K562 (cell line): ENCODE results near the gene TMPRSS11B.

Source experiments
- FOXA3 ChIP-seq, 2 experiments: fragments of 450-650 bp in 1 of 2; sonication (generic) in 1 of 2; formaldehyde crosslinking; IDR thresholded peaks in 1 of 2; conservative IDR thresholded peaks in 1 of 2; 2 replicates each; pipeline versions ENCODE4 v1.4.0 to v1.8.0; 2020 to 2022; ENCODE audit warnings: mild to moderate bottlenecking in 2 of 2, missing genetic modification reagents in 1 of 2
- KLF16 ChIP-seq: IDR thresholded peaks from 2 replicates; pipeline ENCODE4 v1.6.1; 2016; ENCODE audit warnings: antibody characterized with exemption
- NONO ChIP-seq, 2 experiments: fragments of 200-400 bp in 1 of 2; fragments of 450-650 bp in 1 of 2; formaldehyde crosslinking in 1 of 2; IDR thresholded peaks; 2 replicates each; pipeline ENCODE4 v1.6.1; 2017; ENCODE audit warnings: low read depth in 2 of 2, mild to moderate bottlenecking in 2 of 2, moderate library complexity in 2 of 2, low read length in 1 of 2
- ZNF184 ChIP-seq: sonication (generic); formaldehyde crosslinking; IDR thresholded peaks from 2 replicates; pipeline ENCODE4 v1.5.0; 2020; ENCODE audit warnings: missing genetic modification reagents
- ZNF217 ChIP-seq: sonication (generic); formaldehyde crosslinking; IDR thresholded peaks from 2 replicates; pipeline ENCODE4 v1.8.0; 2022; ENCODE audit warnings: mild to moderate bottlenecking, missing genetic modification reagents
- TF ChIP-seq, protein P1 (sequence below): fragments of 250-450 bp; sonication (Bioruptor Pico); IDR thresholded peaks from 2 replicates; pipeline ENCODE4 v1.8.0; 2022; ENCODE audit warnings: moderate library complexity, mild to moderate bottlenecking, inconsistent platforms
- TF ChIP-seq, protein P2 (sequence below): fragments of 450-650 bp; IDR thresholded peaks from one replicate; pipeline ENCODE4 v1.6.1; 2018; ENCODE audit warnings: mild to moderate bottlenecking, moderate library complexity; ENCODE audit not compliant: partially characterized antibody
- TF ChIP-seq, protein P3 (sequence below): sonication (generic); formaldehyde crosslinking; IDR thresholded peaks from 2 replicates; pipeline ENCODE4 v1.9.0; 2022; ENCODE audit warnings: mild to moderate bottlenecking, missing genetic modification reagents
- TF ChIP-seq, protein P4 (sequence below): IDR thresholded peaks from 2 replicates; pipeline ENCODE4 v1.6.1; 2016; ENCODE audit warnings: missing genetic modification characterization, missing compliant biosample characterization

DNA sequence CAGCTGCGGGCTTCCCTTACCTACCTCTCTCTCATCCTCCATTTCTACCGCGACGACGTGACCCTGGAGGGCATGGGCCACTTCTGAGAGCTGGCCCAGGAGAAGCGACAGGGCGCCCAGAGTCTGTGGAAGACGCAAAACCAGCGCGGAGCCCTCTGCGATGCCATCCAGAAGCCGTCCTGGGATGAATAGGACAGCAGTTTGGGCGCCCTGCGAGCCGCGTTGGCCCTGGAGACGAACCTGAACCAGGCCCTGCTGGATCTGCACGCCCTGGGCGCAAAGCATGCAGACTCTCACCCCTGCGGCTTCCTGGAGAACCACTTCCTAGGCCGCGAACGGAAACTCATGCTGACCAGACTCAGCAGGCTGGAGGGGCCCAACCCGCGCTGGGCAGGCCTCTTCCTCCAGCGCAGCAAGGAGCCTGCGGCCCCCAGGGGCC, 63.1 kb downstream of the TMPRSS11B start:
- TF ChIP-seq FOXA3 (CRISPR knock-in tag; conservative IDR thresholded peaks at IDR 0.05 in 1 of 2, IDR thresholded peaks at IDR 0.05 in 1 of 2) (no peak), ZNF217 (CRISPR knock-in tag) (no peak), NONO (IDR thresholded peaks at IDR 0.05; ENCODE audit: low read depth in 2 of 2, low read length in 1 of 2) (no peak), KLF16 (no peak), ZNF184 (CRISPR knock-in tag) (no peak)
- TF ChIP-seq, protein P1, sequence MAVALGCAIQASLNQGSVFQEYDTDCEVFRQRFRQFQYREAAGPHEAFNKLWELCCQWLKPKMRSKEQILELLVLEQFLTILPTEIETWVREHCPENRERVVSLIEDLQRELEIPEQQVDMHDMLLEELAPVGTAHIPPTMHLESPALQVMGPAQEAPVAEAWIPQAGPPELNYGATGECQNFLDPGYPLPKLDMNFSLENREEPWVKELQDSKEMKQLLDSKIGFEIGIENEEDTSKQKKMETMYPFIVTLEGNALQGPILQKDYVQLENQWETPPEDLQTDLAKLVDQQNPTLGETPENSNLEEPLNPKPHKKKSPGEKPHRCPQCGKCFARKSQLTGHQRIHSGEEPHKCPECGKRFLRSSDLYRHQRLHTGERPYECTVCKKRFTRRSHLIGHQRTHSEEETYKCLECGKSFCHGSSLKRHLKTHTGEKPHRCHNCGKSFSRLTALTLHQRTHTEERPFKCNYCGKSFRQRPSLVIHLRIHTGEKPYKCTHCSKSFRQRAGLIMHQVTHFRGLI (CRISPR knock-in tag): no peak
- TF ChIP-seq, protein P2, sequence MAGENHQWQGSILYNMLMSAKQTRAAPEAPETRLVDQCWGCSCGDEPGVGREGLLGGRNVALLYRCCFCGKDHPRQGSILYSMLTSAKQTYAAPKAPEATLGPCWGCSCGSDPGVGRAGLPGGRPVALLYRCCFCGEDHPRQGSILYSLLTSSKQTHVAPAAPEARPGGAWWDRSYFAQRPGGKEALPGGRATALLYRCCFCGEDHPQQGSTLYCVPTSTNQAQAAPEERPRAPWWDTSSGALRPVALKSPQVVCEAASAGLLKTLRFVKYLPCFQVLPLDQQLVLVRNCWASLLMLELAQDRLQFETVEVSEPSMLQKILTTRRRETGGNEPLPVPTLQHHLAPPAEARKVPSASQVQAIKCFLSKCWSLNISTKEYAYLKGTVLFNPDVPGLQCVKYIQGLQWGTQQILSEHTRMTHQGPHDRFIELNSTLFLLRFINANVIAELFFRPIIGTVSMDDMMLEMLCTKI: no peak
- TF ChIP-seq, protein P3, sequence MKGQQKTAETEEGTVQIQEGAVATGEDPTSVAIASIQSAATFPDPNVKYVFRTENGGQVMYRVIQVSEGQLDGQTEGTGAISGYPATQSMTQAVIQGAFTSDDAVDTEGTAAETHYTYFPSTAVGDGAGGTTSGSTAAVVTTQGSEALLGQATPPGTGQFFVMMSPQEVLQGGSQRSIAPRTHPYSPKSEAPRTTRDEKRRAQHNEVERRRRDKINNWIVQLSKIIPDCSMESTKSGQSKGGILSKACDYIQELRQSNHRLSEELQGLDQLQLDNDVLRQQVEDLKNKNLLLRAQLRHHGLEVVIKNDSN: no peak
- TF ChIP-seq, protein P4, sequence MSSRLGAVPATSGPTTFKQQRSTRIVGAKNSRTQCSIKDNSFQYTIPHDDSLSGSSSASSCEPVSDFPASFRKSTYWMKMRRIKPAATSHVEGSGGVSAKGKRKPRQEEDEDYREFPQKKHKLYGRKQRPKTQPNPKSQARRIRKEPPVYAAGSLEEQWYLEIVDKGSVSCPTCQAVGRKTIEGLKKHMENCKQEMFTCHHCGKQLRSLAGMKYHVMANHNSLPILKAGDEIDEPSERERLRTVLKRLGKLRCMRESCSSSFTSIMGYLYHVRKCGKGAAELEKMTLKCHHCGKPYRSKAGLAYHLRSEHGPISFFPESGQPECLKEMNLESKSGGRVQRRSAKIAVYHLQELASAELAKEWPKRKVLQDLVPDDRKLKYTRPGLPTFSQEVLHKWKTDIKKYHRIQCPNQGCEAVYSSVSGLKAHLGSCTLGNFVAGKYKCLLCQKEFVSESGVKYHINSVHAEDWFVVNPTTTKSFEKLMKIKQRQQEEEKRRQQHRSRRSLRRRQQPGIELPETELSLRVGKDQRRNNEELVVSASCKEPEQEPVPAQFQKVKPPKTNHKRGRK (tag): no peak
